ENCODE data around the gene MGST2.

MGST2 gene

DNA sequence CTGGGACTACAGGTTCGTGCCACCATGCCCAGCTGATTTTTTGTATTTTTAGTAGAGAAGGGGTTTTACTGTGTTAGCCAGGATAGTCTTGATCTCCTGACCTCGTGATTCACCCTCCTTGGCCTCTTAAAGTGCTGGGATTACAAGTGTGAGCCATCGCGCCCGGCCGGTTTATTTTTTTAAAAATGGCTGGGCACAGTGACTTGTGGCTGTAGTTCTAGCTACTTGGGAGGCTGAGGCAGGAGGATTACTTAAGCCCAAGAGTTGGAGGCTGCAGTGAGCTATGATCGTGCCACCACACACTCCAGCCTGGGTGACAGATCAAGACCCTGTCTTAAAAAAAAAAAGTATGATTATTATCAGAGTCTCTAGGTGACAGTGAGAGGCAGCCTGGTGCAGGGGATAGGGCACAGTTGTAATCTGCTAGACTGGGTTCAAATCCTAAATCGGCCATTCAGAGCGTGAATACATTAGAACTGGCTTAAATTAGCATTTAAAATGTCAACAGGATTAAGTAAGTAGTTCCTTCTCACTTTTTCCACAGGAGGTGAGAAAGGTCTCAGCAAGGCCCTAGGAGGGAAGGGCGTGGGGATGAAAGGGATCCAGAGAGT is 435 bp upstream of the MGST2 start:
- in situ Hi-C loops (cut with HindIII; ENCODE audit: low pct_ligation_motif_present, low pct_unique_long_range_greater_than_20kb, low sequenced_read_pairs): no loop called here

DNA sequence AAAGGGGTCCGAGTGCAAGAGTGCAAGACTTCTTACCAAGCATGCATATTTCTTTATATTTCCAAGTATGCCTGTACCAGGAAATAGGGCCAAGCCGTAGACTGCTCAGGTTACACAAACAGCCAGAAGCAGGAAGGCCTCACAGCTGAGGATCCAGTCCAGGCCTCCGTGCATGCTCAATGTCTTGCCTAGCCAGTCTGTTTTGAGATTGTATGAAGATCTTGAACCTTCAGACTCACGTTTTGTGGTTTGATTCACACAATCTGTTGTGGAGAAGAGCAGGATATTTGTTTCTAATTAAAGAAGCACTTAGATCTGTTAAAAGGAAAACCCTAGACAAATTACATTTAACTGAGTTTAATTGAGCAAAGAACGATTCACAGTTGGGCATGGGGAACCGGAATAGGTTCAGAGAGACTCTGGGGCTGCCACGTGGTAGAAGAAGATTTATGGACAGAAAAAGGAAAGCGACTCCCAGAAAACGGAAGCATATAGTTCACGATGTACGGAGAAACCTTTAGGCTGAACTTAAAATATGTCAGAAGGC is 1.2 kb downstream of the MGST2 start:
- DNase-seq: no peak
- in situ Hi-C loops (cut with HindIII; ENCODE audit: low pct_ligation_motif_present, low pct_unique_long_range_greater_than_20kb, low sequenced_read_pairs): no loop called here

More for the DNA sequence above, 435 bp upstream of the MGST2 start:
- DNase-seq: no peak

DNA sequence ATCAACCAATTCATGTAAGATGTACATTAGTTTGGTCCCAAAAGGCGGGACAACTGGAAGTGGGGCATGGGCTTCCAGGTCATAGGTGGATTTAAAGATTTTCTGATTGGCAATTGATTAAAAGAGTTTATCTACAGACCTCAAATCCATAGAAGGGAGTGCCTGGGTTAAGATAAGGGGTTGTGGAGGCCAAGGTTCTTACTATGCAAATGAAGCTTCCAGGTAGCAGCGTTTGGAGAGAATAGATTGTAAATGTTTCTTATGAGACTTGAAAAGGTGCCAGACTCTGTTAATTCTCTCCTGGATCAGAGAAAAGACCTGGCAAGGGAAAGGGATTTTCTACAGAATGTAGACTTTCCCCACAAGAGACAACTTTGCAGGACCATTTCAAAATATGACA is 2.4 kb downstream of the MGST2 start:
- in situ Hi-C loops (cut with HindIII; ENCODE audit: low pct_ligation_motif_present, low pct_unique_long_range_greater_than_20kb, low sequenced_read_pairs): no loop called here
- DNase-seq: no peak

DNA sequence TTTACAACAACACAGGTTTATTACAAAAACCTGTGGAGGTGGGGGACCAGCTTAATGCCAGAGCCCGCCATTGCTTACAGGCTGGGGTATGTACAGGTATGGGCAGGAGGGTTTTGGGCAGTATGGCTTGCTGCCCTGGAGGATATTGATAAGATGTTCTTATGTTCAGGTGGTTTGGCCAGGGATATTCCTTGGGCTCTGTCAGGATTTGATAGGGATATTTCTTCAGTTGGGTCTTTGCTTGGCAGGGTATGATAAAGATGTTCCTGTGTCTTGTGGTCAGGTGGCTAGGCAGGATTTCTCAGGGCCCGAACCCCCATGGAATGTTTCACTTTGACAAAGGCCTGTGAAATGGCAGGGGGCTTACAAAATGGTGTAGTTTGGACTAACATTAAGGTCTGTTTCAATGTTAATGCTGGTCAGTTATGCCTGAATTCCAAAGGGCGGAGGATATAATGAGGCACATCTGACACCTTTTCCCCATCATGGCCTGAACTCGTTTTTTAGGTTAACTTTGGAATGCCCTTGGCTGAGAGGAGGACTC is 3.1 kb downstream of the MGST2 start:
- in situ Hi-C loops (cut with HindIII; ENCODE audit: low pct_ligation_motif_present, low pct_unique_long_range_greater_than_20kb, low sequenced_read_pairs): no loop called here

DNA sequence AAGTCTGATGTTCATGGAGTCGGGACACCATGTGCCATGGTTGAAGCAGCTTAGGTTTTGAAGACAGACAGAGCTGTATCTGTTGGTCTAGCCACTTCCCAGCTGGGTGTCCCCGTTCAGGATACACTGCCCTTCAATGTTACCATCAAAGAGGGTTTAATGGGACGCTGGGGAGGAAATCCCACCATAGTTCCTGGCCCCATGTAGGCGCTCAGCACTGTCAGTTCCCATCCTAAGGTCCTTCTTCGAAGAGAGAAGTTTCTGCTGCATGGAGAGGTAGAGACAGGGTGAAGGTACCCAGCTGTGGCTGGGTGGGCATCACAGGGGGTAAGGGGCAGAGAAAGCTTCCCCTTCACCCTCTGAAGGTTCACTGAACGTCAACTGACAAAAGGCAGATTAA is 3.7 kb downstream of the MGST2 start:
- no peak for DNase-seq
- in situ Hi-C loops (cut with HindIII; ENCODE audit: low pct_ligation_motif_present, low pct_unique_long_range_greater_than_20kb, low sequenced_read_pairs): no loop called here

More for the DNA sequence above, 3.1 kb downstream of the MGST2 start:
- no peak for DNase-seq

- in situ Hi-C loops (cut with HindIII; ENCODE audit: low pct_ligation_motif_present, low pct_unique_long_range_greater_than_20kb, low sequenced_read_pairs): no loop called here
- no peak for DNase-seq
Observed at GRCh38 chr4:139669890-139670289, 4.3 kb downstream of the MGST2 start.

GRCh38 chr4:139670775-139671174 is 5.2 kb downstream of the MGST2 start:
- in situ Hi-C loops (cut with HindIII; ENCODE audit: low pct_ligation_motif_present, low pct_unique_long_range_greater_than_20kb, low sequenced_read_pairs): no loop called here
- no peak for DNase-seq

DNA sequence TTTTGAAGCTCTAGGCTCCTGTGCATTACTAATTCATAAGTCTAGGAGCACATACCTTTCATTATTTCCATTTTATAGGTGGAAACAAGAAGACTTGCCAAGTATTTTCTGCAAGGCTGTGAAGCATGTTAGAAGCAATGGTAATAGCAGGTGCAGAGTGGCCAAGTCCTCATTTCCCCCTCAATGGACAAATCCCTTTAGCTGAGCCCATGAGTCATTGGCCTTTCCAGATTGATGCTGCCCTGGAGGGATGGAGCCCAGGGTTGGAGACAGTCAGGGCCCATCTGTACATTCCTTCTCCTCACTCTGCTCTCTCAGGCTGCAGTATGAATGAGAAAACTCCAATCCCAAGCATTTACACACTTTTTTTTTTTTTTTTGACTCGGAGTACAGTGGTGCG is 6.6 kb downstream of the MGST2 start:
- DNase-seq: no peak
- in situ Hi-C loops (cut with HindIII; ENCODE audit: low pct_ligation_motif_present, low pct_unique_long_range_greater_than_20kb, low sequenced_read_pairs): no loop called here

DNA sequence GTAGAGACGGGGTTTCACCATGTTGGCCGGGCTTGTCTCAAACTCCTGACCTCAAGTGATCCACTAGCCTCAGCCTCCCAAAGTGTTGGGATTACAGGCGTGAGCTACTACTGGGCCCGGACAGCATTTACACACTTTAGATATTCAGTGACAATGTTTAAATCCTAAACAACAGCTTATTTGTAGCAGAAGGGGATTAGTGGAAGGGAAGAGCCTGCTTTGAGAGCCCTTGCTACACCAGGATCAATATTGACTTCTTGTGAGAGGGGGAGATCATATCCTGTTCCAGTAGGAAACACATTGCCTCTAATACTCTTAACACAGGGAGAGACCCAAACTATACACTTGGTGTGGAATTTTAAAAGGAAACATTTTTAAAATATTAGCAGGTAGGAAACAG is 7.1 kb downstream of the MGST2 start:
- no peak for DNase-seq
- in situ Hi-C loops (cut with HindIII; ENCODE audit: low pct_ligation_motif_present, low pct_unique_long_range_greater_than_20kb, low sequenced_read_pairs): no loop called here

- no peak for DNase-seq
- in situ Hi-C loops (cut with HindIII; ENCODE audit: low pct_ligation_motif_present, low pct_unique_long_range_greater_than_20kb, low sequenced_read_pairs): no loop called here
Observed at GRCh38 chr4:139674875-139675550, 9.4 kb downstream of the MGST2 start.

- in situ Hi-C loops (cut with HindIII; ENCODE audit: low pct_ligation_motif_present, low pct_unique_long_range_greater_than_20kb, low sequenced_read_pairs): no loop called here
- DNase-seq: no peak
Observed at GRCh38 chr4:139675651-139676050, 10.0 kb downstream of the MGST2 start.

GRCh38 chr4:139676365-139676764 is 10.7 kb downstream of the MGST2 start:
- no peak for DNase-seq
- in situ Hi-C loops (cut with HindIII; ENCODE audit: low pct_ligation_motif_present, low pct_unique_long_range_greater_than_20kb, low sequenced_read_pairs): no loop called here

- in situ Hi-C loops (cut with HindIII; ENCODE audit: low pct_ligation_motif_present, low pct_unique_long_range_greater_than_20kb, low sequenced_read_pairs): no loop called here
- no peak for DNase-seq
Observed at GRCh38 chr4:139676913-139677585, 11.4 kb downstream of the MGST2 start.

GRCh38 chr4:139682309-139682708 is 16.7 kb downstream of the MGST2 start:
- in situ Hi-C loops (cut with HindIII; ENCODE audit: low pct_ligation_motif_present, low pct_unique_long_range_greater_than_20kb, low sequenced_read_pairs): no loop called here
- no peak for DNase-seq

- DNase-seq: no peak
- in situ Hi-C loops (cut with HindIII; ENCODE audit: low pct_ligation_motif_present, low pct_unique_long_range_greater_than_20kb, low sequenced_read_pairs): no loop called here
Observed at GRCh38 chr4:139682741-139683151, 17.1 kb downstream of the MGST2 start.

GRCh38 chr4:139684351-139684750 is 18.7 kb downstream of the MGST2 start:
- DNase-seq: no peak
- in situ Hi-C loops (cut with HindIII; ENCODE audit: low pct_ligation_motif_present, low pct_unique_long_range_greater_than_20kb, low sequenced_read_pairs): no loop called here

GRCh38 chr4:139685180-139685579 is 19.6 kb downstream of the MGST2 start:
- in situ Hi-C loops (cut with HindIII; ENCODE audit: low pct_ligation_motif_present, low pct_unique_long_range_greater_than_20kb, low sequenced_read_pairs): no loop called here
- no peak for DNase-seq

DNA sequence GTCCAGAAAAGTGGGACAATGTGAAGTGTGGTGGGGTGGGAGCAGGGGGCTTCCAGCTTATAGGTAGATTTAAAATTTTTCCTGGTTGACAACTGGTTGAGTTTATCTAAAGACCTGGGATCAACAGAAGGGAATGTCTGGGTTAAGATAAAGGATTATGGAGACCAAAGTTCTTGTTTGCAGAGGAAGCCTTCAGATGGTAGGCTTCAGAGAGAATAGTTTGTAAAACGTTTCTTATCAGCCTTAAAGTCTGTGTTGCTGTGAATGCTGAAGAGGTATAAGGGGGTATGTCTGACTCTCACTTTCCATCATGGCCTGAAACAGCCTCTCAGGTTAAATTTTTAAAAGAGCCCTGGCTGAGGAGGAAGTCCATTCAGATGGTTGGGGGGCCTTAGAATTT is 20.5 kb downstream of the MGST2 start:
- in situ Hi-C loops (cut with HindIII; ENCODE audit: low pct_ligation_motif_present, low pct_unique_long_range_greater_than_20kb, low sequenced_read_pairs): no loop called here

GRCh38 chr4:139686988-139687387 is 21.4 kb downstream of the MGST2 start:
- no peak for DNase-seq
- in situ Hi-C loops (cut with HindIII; ENCODE audit: low pct_ligation_motif_present, low pct_unique_long_range_greater_than_20kb, low sequenced_read_pairs): no loop called here

More for the DNA sequence above, 20.5 kb downstream of the MGST2 start:
- no peak for DNase-seq
